Glomerular visceral epithelial cell (primary cell): Measurements from ENCODE around the gene CXCL17.

ENCODE experiments used
- DNase-seq: peaks from one replicate; pipeline ENCODE4 v3.0.0-alpha.2; 2016; ENCODE audit errors: extremely low spot score

CXCL17 gene

GRCh38 chr19:42423462-42424344, 19.0 kb downstream of the CXCL17 start:
- DNase-seq, result peak; percentile 89

- DNase-seq, result no peak
These were observed 19.8 kb downstream of the CXCL17 start for GRCh38 chr19:42422901-42423461.

GRCh38 chr19:42422092-42422900, 20.4 kb downstream of the CXCL17 start:
- no peak for DNase-seq

- DNase-seq, result no peak
These were observed 21.1 kb downstream of the CXCL17 start for GRCh38 chr19:42421591-42422031.

- no peak for DNase-seq
These were observed 21.6 kb downstream of the CXCL17 start for GRCh38 chr19:42421101-42421500.

GRCh38 chr19:42420055-42420544, 22.6 kb downstream of the CXCL17 start:
- peak; percentile 44 for DNase-seq

GRCh38 chr19:42419309-42419708, 23.4 kb downstream of the CXCL17 start:
- DNase-seq, result no peak

- DNase-seq, result no peak
These were observed 30.1 kb downstream of the CXCL17 start for GRCh38 chr19:42412661-42413076.

GRCh38 chr19:42412227-42412626, 30.5 kb downstream of the CXCL17 start:
- no peak for DNase-seq

- DNase-seq, result no peak
These were observed 31.1 kb downstream of the CXCL17 start for GRCh38 chr19:42411581-42412178.

GRCh38 chr19:42410371-42410770, 32.4 kb downstream of the CXCL17 start:
- DNase-seq, result no peak

- DNase-seq, result no peak
These were observed 33.3 kb downstream of the CXCL17 start for GRCh38 chr19:42409477-42409876.

- no peak for DNase-seq
These were observed 35.0 kb downstream of the CXCL17 start for GRCh38 chr19:42407816-42408175.

GRCh38 chr19:42407085-42407815, 35.5 kb downstream of the CXCL17 start:
- DNase-seq, result no peak

GRCh38 chr19:42406111-42406510, 36.6 kb downstream of the CXCL17 start:
- DNase-seq, result no peak

GRCh38 chr19:42403586-42403985, 39.2 kb downstream of the CXCL17 start:
- DNase-seq, result no peak

- DNase-seq, result no peak
These were observed 40.2 kb downstream of the CXCL17 start for GRCh38 chr19:42402376-42403116.

GRCh38 chr19:42401365-42402303, 41.1 kb downstream of the CXCL17 start:
- DNase-seq, result peak; percentile 66

GRCh38 chr19:42400404-42400803, 42.3 kb downstream of the CXCL17 start:
- no peak for DNase-seq
